GM21576 (cell line): ENCODE results near the gene CUEDC1.
A peak's percentile ranks its signal among the peaks of the same experiment; 100 is the strongest.
"Not testable (repeated sequence)": the region's sequence is repeated elsewhere in the genome, so short reads cannot be mapped to it uniquely, and the experiment has no call there.

Experiments
- ATAC-seq: cut with Tn5 transposase; IDR thresholded peaks from one replicate; pipeline ENCODE4 v1.9.1; 2021; ENCODE audit warnings: mild to moderate bottlenecking, moderate library complexity; ENCODE audit not compliant: unreplicated experiment

Gene CUEDC1

GRCh38 chr17:57962279-57963148 is 7.3 kb upstream of the CUEDC1 start:
- no peak for ATAC-seq

DNA sequence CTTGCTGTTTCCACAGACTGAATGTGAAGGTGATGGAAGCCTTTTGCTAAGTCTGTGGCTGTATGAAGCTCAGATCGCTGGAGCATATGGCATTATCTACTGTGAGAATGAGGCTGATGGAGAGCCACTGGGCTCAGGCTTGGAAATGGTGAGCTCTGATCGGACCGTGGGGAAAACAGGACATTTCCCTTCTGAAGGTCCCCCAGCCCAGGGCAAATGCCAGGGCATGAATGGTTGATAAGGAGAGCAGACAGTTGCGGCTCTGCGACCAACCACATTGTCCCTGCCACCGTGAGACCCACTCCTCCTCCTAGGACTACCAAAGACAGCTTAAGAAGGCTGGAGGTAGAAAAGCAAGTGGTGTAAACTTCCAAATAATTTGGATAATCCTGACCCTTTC is 4.7 kb upstream of the CUEDC1 start:
- no peak for ATAC-seq

GRCh38 chr17:57958391-57958790 is 3.2 kb upstream of the CUEDC1 start:
- not testable (repeated sequence) for ATAC-seq

- ATAC-seq = no peak
Measured at GRCh38 chr17:57957886-57958285, 2.7 kb upstream of the CUEDC1 start.

- ATAC-seq = no peak
Measured at GRCh38 chr17:57957120-57957850, 2.1 kb upstream of the CUEDC1 start.

DNA sequence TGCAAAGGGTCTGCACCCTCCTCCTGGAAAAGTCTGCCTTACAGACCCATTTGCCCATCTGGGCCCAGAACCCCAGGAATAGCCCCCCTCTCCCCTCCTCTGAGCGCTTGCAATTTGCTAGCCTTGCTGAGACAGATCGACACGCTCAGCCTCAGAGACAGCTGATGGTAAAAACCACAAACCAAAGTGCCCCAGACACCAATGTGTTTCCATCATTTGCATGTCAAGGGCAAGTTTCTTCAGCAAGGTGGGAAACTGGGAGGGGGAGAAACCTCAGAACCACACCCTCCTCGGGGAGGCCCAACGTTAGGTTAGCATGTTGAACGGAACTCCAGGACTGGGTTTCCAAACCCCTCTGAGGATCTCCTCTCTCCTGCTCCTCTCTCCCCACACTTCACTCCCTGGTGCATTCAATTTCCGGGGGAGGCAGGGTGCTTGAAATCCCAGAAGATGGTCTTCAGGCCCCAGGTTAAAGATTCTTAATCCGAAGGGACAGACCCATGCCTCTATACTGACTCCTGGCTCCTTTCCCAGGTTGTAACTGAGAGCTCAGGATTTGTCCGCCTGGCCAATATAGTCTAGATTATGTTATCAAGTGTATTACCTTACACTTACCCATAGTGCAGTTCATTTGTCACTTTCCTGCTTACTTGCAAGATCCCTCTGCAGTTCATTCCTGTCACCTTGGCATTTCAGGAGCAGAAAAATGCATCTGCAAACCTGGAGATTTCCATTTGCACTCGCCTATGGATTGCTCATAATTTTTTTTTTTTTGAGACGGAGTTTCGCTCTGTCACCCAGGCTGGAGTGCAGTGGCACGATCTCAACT is 1.3 kb upstream of the CUEDC1 start:
- peak; percentile 62 for ATAC-seq

GRCh38 chr17:57954397-57955182 is 622 bp downstream of the CUEDC1 start:
- no peak for ATAC-seq

DNA sequence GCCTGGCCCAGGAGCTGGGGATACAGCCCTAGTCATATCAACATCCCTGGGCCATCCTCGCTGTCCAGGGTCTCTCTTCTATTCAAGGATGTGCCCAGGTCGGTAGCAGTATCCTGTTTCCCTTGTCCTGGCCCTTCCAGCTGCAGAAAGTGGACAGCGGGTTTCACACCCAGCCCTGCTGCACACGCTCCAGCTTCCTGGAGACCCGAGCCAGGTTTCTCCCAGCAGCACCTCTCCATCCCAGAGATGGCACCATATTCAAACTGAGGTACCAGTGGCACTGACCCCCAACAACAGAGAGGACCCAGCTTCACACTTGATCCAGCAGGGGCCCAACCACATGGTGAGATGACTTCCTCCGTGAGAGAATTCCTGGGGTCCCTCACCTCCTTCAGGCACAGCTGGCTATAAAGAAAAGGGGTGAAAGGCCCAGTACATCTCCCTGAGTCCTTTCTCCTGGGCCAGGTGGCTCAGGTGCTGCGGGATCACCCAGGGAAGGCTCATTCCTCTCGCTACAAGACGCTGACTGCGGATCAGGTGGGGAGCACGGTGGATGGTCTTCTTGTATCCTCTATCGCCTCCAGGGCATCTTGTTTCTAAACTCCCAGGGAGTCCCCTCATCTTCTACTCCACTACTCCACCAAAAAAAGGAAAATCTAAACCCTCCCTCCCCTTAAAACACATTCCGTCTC is 1.4 kb downstream of the CUEDC1 start:
- ATAC-seq = no peak

DNA sequence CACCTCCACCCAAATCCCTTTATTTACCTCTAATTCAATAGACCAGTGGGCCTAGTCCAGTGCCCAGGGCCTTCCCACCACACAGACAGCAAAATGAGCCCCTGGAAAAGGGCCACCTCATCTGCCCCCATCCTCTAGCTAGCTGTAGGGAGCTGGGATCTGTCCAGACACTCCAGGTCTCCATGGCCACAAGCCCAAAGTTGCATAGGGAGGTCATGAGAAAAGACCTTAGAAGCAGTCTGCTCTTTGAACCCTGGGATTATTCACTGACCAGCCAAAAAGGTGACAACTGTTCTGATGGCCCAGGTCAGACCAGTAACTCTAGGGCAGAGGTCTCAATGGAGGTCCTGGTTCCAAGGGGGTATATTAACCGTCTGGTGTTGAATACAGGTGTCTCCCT is 2.0 kb downstream of the CUEDC1 start:
- no peak for ATAC-seq

DNA sequence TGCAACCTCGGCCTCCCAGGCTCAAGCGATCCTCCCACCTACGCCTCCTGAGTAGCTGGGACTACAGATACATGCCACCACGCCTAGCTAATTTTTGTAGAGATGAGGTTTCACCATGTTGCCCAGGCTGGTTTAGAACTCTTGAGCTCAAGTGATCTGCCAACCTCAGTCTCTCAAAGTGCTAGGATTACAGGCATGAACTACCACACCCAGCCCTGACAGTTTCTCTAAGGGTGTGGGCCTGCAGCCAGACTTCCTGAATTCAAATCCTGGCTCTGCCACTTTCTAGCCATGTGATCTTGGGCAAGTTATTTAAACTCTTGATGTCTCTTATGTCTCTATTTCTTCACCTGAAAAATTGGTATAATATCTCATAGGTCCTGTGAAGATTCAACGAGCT is 5.6 kb downstream of the CUEDC1 start:
- ATAC-seq = no peak

DNA sequence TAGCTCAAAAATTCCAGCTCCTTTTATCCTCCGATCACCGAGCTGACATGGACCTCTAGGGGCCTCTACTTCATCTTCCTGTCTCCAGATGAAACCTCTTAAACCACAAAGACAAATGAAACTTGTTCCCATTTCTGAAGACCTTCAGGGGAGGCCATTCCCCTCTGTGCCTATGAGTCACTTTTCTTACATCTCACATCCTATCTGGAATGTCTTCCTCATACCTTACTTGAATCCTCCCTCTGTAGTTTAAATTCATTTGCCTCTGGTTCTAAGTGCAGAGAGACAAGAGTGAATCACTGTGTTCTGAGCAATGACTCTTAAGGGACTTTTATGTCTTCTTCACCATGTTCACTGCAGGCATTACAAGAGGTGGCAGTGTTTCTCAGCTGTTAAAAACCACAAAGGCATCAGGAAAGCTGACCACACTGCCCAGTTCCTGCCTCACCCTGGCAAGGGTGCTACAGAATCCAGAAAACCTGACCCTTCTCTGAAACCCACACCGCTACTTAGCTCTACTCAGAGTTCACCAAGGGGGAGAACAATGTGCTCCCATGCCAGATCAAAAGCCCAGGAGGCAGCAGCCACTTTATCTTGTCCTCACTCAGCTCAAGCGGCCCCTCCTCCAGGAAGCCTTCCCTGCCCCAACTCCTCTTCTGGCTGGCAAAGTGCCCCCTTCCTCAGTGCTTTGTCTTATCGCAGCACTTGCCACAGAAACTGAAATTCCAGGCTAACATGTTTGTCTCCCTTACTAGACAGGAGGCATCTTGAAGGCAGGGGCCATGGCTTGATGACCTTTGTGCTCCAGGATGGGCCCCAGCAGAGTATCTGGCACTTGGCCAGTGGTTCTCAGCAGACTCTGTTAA is 6.4 kb downstream of the CUEDC1 start:
- no peak for ATAC-seq

DNA sequence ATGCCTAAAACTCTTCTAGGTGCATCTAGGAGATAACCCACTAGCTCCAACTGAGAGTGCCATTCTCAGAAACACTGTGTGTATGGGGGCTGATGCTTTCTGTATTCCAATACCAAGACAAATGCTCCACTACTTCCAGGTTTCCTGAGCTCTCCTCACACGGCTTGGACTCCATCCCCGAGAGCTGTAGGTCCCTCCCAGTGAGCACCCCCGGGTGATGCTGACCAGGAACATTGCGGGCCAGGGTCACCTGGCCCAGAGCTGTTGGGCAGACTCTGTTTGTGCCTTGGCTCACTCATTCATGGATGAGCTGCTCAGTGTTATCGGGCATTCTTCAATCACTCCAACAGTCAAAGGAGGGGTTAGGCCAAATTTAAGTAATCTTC is 7.0 kb downstream of the CUEDC1 start:
- ATAC-seq = no peak

DNA sequence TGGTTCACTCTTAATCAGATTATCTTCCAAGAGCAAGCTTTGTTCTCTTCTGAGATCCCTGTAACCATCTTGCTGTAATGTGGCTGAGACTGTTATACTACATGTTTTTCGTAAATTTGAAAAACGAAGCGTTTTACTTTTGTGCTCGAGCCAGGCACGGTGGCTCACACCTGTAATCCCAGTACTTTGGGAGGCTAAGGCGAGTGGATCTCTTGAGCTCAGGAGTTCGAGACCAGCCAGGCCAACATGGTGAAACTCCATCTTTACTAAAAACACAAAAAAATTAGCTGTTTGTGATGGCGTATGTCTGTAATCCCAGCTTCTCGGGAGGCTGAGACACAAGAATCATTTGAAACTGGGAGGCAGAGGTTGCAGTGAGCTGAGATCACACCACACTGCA is 7.8 kb downstream of the CUEDC1 start:
- ATAC-seq = no peak

DNA sequence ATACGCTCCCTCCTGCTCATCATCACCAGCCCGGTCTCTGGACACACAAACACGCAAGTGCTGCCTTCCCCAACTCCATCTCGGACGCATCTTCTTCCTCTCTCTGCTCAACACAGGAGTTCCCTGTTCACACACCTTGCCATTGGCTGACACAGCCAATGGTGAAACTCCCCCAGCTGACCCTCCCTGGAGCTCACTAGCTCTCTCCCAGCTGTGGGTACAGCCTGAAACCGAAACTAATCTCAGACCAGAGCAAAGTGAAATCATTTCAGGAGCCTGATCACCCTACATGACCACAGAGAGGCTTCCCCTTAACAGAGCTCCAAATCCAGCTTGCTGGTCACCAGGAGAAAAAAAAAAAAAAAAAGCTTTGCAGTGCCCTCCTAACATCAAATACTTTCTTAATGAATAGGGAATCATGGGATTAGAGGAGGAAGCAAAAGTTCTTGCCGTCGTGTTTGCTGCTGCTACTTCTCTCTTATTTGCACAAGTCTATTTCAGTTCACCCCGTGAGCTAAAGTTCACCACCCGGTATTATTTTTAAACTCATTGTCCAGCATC is 8.3 kb downstream of the CUEDC1 start:
- ATAC-seq = peak; percentile 80

GRCh38 chr17:57945996-57946797 is 9.0 kb downstream of the CUEDC1 start:
- ATAC-seq = peak; percentile 26

DNA sequence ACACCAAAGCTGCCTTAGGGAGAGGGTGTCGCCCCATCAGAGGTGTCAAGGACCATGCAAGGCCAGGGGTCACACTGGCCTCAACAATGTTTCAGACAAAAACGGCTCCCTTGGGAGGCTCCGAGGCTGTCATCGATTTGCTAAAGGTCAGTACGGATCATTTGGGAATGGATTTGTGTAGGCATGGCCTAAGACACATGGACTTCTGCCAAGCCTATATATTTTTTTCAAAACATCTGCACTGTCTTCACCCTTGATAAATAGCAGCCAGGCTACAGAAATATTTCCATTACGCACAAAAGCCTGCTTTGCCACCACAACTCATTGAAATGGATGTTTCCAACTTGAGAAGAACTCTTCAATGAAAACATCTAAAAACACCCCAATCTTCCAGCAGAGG is 10.3 kb downstream of the CUEDC1 start:
- no peak for ATAC-seq

- ATAC-seq = no peak
Measured at GRCh38 chr17:57943645-57944044, 11.6 kb downstream of the CUEDC1 start.

DNA sequence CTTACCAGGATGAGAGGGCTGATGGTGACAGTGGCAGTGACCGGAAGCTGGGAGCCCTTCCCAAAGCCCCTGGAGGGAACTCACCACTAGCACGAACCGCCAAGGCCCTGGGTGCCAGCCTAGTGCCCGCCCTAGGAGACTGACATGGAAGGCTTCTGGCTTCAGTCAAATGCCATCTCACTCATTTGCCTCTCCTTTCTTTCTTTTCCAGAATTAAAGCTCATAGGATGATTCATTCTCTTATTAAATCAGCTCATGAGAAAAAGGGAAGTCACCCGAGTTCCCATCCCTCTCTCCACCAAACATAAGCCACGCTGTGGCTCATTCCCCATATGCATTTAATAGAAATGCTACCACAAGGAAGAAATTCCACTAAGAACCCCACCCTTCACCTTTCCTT is 12.1 kb downstream of the CUEDC1 start:
- ATAC-seq = no peak
